Measurements from ENCODE around the gene IQGAP2.

IQGAP2 gene

DNA sequence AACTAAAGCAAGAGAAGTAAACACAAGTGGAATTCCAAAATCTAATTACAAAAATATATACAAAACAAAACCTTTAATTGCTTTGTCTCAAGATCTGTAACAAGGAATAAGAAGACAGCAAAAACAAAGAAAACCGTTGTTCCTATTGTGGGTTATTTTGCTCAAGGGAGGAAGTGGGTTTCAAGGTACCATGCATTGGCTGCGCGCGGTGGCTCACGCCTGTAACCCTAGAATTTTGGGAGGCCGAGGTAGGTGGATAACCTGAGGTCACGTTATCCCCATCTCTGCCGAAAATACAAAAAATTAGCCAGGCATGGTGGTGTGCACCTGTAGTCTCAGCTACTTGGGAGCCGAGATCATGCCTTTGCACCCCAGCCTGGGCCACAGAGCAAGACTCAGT lies 12.1 kb upstream of the IQGAP2 start:
- DNase-seq, result no peak
- in situ Hi-C loops (cut with HindIII; ENCODE audit: low pct_ligation_motif_present, low sequenced_read_pairs), result no loop called here
- Histone ChIP-seq H3K4me3 (ENCODE audit: low read depth, low read length) (no peak overlapping the region), H3K27me3 (replicated peaks) (no peaks in the 10 kb centered on the region), H3K36me3 (replicated peaks) (no peaks in the 10 kb centered on the region), H3K27ac (no peak overlapping the region)
- TF ChIP-seq CTCF (IDR thresholded peaks at IDR 0.05; ENCODE audit: low read depth, low read length, missing control alignments), result no peak

DNA sequence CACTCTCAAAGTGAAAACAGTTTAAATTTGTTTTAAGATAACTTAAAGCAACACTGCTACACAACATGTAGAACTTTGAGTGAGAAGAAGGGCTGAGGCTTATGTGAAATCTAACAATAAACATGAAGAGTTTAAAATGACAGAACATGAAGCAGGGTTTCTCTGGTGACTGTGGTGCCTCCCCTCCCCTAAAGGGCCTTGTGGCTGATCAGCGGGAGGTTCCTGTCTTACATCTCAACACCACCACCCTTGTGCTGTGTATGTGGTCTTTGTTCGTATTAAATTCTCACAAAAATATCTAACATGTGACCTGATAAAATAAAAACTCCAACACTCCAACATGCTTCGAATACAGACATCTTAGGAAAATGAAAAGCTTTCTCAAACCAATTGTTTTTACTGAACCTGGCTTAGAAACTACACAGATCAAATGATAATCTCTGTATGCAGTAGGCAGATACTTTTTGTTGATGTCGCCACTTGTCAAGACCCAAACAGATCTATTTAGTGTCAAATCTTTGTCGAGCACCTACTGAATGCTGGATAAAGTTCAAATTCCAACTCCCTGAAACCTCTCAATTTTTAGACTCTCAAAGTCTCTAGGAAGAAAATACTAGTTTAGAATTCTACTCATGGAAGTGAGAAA lies 9.9 kb upstream of the IQGAP2 start:
- no peak overlapping the region for H3K27ac ChIP-seq
- no peak for TF ChIP-seq CTCF (IDR thresholded peaks at IDR 0.05; ENCODE audit: low read depth, low read length, missing control alignments)
- in situ Hi-C loops (cut with HindIII; ENCODE audit: low pct_ligation_motif_present, low sequenced_read_pairs), result no loop called here

GRCh38 chr5:76397200-76397599 lies 5.9 kb upstream of the IQGAP2 start:
- DNase-seq, result no peak
- Histone ChIP-seq H3K27ac (no peak overlapping the region), H3K36me3 (replicated peaks) (no peaks in the 10 kb centered on the region), H3K4me3 (ENCODE audit: low read depth, low read length) (no peak overlapping the region), H3K27me3 (replicated peaks) (peaks cover 7% of the 10 kb centered on the region)
- in situ Hi-C loops (cut with HindIII; ENCODE audit: low pct_ligation_motif_present, low sequenced_read_pairs), result no loop called here
- no peak for TF ChIP-seq CTCF (IDR thresholded peaks at IDR 0.05; ENCODE audit: low read depth, low read length, missing control alignments)

More for the DNA sequence above, 9.9 kb upstream of the IQGAP2 start:
- Histone ChIP-seq H3K36me3 (replicated peaks) (no peaks in the 10 kb centered on the region), H3K4me3 (ENCODE audit: low read depth, low read length) (no peak overlapping the region), H3K27me3 (replicated peaks) (no peaks in the 10 kb centered on the region)
- DNase-seq, result no peak

GRCh38 chr5:76399268-76399667 lies 3.8 kb upstream of the IQGAP2 start:
- H3K4me3 ChIP-seq (ENCODE audit: low read depth, low read length), result no peak overlapping the region
- H3K36me3 ChIP-seq (replicated peaks), result no peaks in the 10 kb centered on the region
- no peak for DNase-seq
- no peak for TF ChIP-seq CTCF (IDR thresholded peaks at IDR 0.05; ENCODE audit: low read depth, low read length, missing control alignments)
- in situ Hi-C loops (cut with HindIII; ENCODE audit: low pct_ligation_motif_present, low sequenced_read_pairs), result no loop called here
- H3K27ac ChIP-seq, result no peak overlapping the region
- peaks cover 17% of the 10 kb centered on the region for H3K27me3 ChIP-seq (replicated peaks)

GRCh38 chr5:76400466-76400865 lies 2.6 kb upstream of the IQGAP2 start:
- Histone ChIP-seq H3K4me3 (ENCODE audit: low read depth, low read length) (no peak overlapping the region), H3K27me3 (replicated peaks) (peaks cover 25% of the 10 kb centered on the region), H3K27ac (no peak overlapping the region), H3K36me3 (replicated peaks) (no peaks in the 10 kb centered on the region)
- no peak for DNase-seq
- TF ChIP-seq CTCF (IDR thresholded peaks at IDR 0.05; ENCODE audit: low read depth, low read length, missing control alignments), result no peak
- in situ Hi-C loops (cut with HindIII; ENCODE audit: low pct_ligation_motif_present, low sequenced_read_pairs), result no loop called here

DNA sequence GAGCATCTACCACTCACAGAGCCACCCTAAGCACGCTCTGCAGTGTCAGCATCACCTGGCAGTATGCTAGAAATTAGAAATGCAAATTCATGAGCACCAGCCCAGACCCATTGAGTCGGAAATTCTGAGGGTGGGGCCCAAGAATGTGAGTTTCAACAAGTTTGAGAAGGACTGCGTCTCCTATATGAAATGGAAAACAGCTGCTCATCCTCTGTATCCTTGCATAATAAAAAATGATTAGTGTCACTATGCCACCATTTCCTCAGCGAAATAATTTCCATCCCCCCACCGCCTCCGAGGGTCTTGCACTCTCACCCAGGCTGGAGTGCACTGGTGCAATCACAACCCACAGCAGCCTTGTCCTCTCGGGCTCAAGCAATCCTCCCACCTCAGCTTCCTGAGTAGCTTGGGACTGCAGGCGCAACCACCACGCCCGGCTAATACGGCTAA lies 1.3 kb upstream of the IQGAP2 start:
- in situ Hi-C loops (cut with HindIII; ENCODE audit: low pct_ligation_motif_present, low sequenced_read_pairs), result no loop called here
- no peak for TF ChIP-seq CTCF (IDR thresholded peaks at IDR 0.05; ENCODE audit: low read depth, low read length, missing control alignments)
- H3K27ac ChIP-seq, result no peak overlapping the region
- H3K4me3 ChIP-seq (ENCODE audit: low read depth, low read length), result no peak overlapping the region
- no peaks in the 10 kb centered on the region for H3K36me3 ChIP-seq (replicated peaks)
- peaks cover 29% of the 10 kb centered on the region for H3K27me3 ChIP-seq (replicated peaks)
- no peak for DNase-seq

All from brain microvascular endothelial cell (primary cell).